DND-41 (cell line): Measurements from ENCODE around the gene CFAP61.

Experiments
- ATAC-seq: fragments of 200-7000 bp; cut with Tn5 transposase; 3 replicates; pipeline ENCODE4 v1.9.1; 2021; ENCODE audit warnings: low read depth; ENCODE audit not compliant: insufficient read depth
- DNase-seq: peaks from one replicate; pipeline ENCODE4 v3.0.0-alpha.2; 2020
- H2AFZ ChIP-seq: 2 replicates; pipeline ENCODE4 v1.6.0; 2012; ENCODE audit warnings: low read depth, low read length
- H3K27ac ChIP-seq: 2 replicates; pipeline ENCODE4 v1.5.1; 2012; ENCODE audit warnings: low read length, inconsistent platforms
- H3K27me3 ChIP-seq: fragments of 200-600 bp; sonication (generic); 2 replicates; pipeline ENCODE4 v1.6.0; 2012; ENCODE audit warnings: low read length, mild to moderate bottlenecking, inconsistent platforms; ENCODE audit not compliant: insufficient read depth, poor library complexity
- H3K36me3 ChIP-seq: 2 replicates; pipeline ENCODE4 v1.5.1; 2012; ENCODE audit warnings: low read length, inconsistent platforms; ENCODE audit not compliant: insufficient read depth
- H3K4me1 ChIP-seq: 2 replicates; pipeline ENCODE4 v1.5.1; 2012; ENCODE audit warnings: mild to moderate bottlenecking, low read length; ENCODE audit not compliant: insufficient read depth
- H3K4me2 ChIP-seq: 2 replicates; pipeline ENCODE4 v1.6.0; 2012; ENCODE audit warnings: mild to moderate bottlenecking, moderate library complexity, low read length, inconsistent platforms; ENCODE audit not compliant: insufficient read depth
- H3K4me3 ChIP-seq, 2 experiments: fragments of 200-600 bp in 1 of 2; shearing (Covaris generic) in 1 of 2; 2 replicates each; pipeline ENCODE4 v1.5.1; 2012 to 2016; ENCODE audit warnings: inconsistent platforms in 2 of 2, low read length in 2 of 2, mild to moderate bottlenecking in 2 of 2, low read depth in 1 of 2, moderate library complexity in 1 of 2
- H3K79me2 ChIP-seq: 2 replicates; pipeline ENCODE4 v1.6.0; 2012; ENCODE audit warnings: low read length, inconsistent platforms; ENCODE audit not compliant: insufficient read depth
- H3K9ac ChIP-seq: 2 replicates; pipeline ENCODE4 v1.6.0; 2012; ENCODE audit warnings: low read depth, mild to moderate bottlenecking, inconsistent platforms, low read length, moderate library complexity
- H3K9me3 ChIP-seq: 2 replicates; pipeline ENCODE4 v1.5.1; 2012; ENCODE audit warnings: low read length, moderate library complexity, mild to moderate bottlenecking, inconsistent platforms; ENCODE audit not compliant: insufficient read depth, severe bottlenecking
- H4K20me1 ChIP-seq: 2 replicates; pipeline ENCODE4 v1.6.0; 2012; ENCODE audit warnings: low read length; ENCODE audit not compliant: insufficient read depth
- CTCF ChIP-seq: IDR thresholded peaks from 2 replicates; pipeline ENCODE4 v1.5.1; 2012; ENCODE audit warnings: borderline replicate concordance, low read length, moderate library complexity, mild to moderate bottlenecking; ENCODE audit not compliant: poor library complexity, severe bottlenecking; ENCODE audit errors: extremely low read depth
- EZH2 ChIP-seq: IDR thresholded peaks from 3 replicates; pipeline ENCODE4 v1.6.1; 2012; ENCODE audit warnings: borderline replicate concordance, low read depth, mild to moderate bottlenecking, moderate library complexity, low read length, inconsistent platforms; ENCODE audit not compliant: severe bottlenecking

Gene CFAP61

GRCh38 chr20:20037960-20038359, 14.4 kb upstream of the CFAP61 start:
- Histone ChIP-seq H3K4me2 (no peak overlapping the region), H3K4me3 (no peak overlapping the region), H2AFZ (no peak overlapping the region), H3K36me3 (peaks cover 100% of the 10 kb centered on the region), H4K20me1 (peaks cover 2% of the 10 kb centered on the region; the same call in 1 of the 2 replicates), H3K79me2 (0 out of 2 replicates have a peak, but pooled peaks cover under 1% of the 10 kb centered on the region), H3K27me3 (no peaks in the 10 kb centered on the region), H3K4me1 (no peaks in the 10 kb centered on the region), H3K9ac (no peak overlapping the region), H3K27ac (no peak overlapping the region), H3K9me3 (no peaks in the 10 kb centered on the region)
- no peak for ATAC-seq
- DNase-seq, result no peak
- TF ChIP-seq EZH2, result no peak
- no peak for TF ChIP-seq CTCF

DNA sequence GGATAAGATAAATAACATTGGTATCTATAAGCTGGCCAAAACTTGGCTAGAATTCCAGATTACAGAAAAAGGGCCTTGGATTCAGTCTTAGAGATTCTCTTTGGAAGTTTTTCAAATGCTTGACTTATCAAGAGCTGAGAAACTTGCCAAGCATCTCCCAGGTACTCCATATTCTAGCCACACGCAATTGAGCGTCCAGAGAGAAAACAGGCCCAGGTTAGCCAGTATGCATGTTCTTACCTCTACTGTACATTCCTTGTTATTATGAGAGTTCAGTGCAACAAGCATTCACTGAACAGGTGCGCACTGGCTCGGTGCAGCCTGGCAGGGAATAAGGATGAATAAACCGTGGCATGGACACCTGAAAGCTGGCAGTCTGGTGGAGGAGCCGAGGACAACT, 13.7 kb upstream of the CFAP61 start:
- no peaks in the 10 kb centered on the region for H3K79me2 ChIP-seq
- no peak overlapping the region for H3K4me2 ChIP-seq
- no peaks in the 10 kb centered on the region for H3K4me1 ChIP-seq
- peaks cover 100% of the 10 kb centered on the region for H3K36me3 ChIP-seq
- no peaks in the 10 kb centered on the region for H3K27me3 ChIP-seq
- TF ChIP-seq CTCF (no peak), EZH2 (no peak)
- ATAC-seq, result no peak
- H4K20me1 ChIP-seq, result peaks cover 2% of the 10 kb centered on the region; the same call in 1 of the 2 replicates
- H3K9me3 ChIP-seq, result no peaks in the 10 kb centered on the region
- H3K27ac ChIP-seq, result no peak overlapping the region
- no peak overlapping the region for H3K9ac ChIP-seq
- no peak for DNase-seq
- H3K4me3 ChIP-seq, result no peak overlapping the region
- H2AFZ ChIP-seq, result no peak overlapping the region

GRCh38 chr20:20039752-20040387, 12.5 kb upstream of the CFAP61 start:
- H3K27ac ChIP-seq, result no peak overlapping the region
- peaks cover 100% of the 10 kb centered on the region for H3K36me3 ChIP-seq
- no peaks in the 10 kb centered on the region for H3K4me1 ChIP-seq
- H2AFZ ChIP-seq, result no peak overlapping the region
- no peaks in the 10 kb centered on the region for H3K79me2 ChIP-seq
- no peak for TF ChIP-seq CTCF
- TF ChIP-seq EZH2, result no peak
- ATAC-seq (no peak), DNase-seq (no peak)
- H4K20me1 ChIP-seq, result 0 out of 2 replicates have a peak, but pooled peaks cover 2% of the 10 kb centered on the region
- no peak overlapping the region for H3K4me3 ChIP-seq
- H3K4me2 ChIP-seq, result no peak overlapping the region
- H3K9ac ChIP-seq, result no peak overlapping the region
- no peaks in the 10 kb centered on the region for H3K27me3 ChIP-seq
- H3K9me3 ChIP-seq, result no peaks in the 10 kb centered on the region

DNA sequence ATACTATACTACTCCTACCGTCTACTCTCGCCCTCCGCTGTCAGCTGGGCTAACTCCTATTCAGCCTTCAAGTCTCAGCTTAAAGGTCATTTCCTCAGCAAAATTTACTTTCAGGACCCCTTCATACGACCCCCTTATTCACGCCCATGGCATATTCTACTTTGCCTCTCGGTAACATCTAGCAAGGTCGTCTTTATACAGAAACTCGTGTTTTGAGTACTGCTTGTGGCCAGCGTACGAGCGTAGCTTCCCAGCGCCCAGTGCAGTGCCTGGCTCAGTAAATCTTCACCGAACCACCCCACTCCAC, 612 bp upstream of the CFAP61 start:
- H3K79me2 ChIP-seq, result peaks cover 27% of the 10 kb centered on the region
- peaks cover 8% of the 10 kb centered on the region; the same call in 1 of the 2 replicates for H4K20me1 ChIP-seq
- peak overlapping the region; percentile 73 to 90 for H3K4me3 ChIP-seq
- H3K4me1 ChIP-seq, result peaks cover 25% of the 10 kb centered on the region
- no peak for DNase-seq
- TF ChIP-seq EZH2 (no peak), CTCF (no peak)
- H2AFZ ChIP-seq, result peak overlapping the region; percentile 96
- H3K27me3 ChIP-seq, result no peaks in the 10 kb centered on the region
- H3K9me3 ChIP-seq, result no peaks in the 10 kb centered on the region
- H3K4me2 ChIP-seq, result peak overlapping the region; percentile 73
- H3K9ac ChIP-seq, result peak overlapping the region; percentile 85
- H3K27ac ChIP-seq, result peak overlapping the region; percentile 89
- peaks cover 45% of the 10 kb centered on the region for H3K36me3 ChIP-seq
- 0 out of 3 replicates have a peak, but pooled peaks have one; percentile 3 for ATAC-seq
